Measurements from ENCODE around the gene SLC29A3. TPM values are rescaled to one million over a fixed set of nuclear protein-coding genes. Genes with fewer than 3 reads are reported as not detected.
A peak's percentile ranks its signal among the peaks of the same experiment; 100 is the strongest.

SLC29A3 gene
- total and polyA plus RNA-seq, 2 of the 8 experiments (the other 6 are each of a cell fraction or from before 2014, with no cell fraction given), result 14.0 to 24.6 TPM

GRCh38 chr10:71272056-71272771, 46.8 kb upstream of the SLC29A3 start:
- Histone ChIP-seq H3K4me1 (replicated peaks in 1 of 4; ENCODE audit: control insufficient read depth in 3 of 4, insufficient read depth in 4 of 4, low read length in 3 of 4) (peaks cover 4 to 33% (median 26%) of the 10 kb centered on the region in 4 experiments), H3K4me3 (ENCODE audit: extremely low read depth in 1 of 4, insufficient read depth in 2 of 4, low read depth in 3 of 4, low read length in 4 of 4) (no peak overlapping the region), H2AFZ (ENCODE audit: low read length) (no peak overlapping the region), H4K91ac (replicated peaks; ENCODE audit: insufficient read length, low read length) (no peak overlapping the region), H2BK15ac (ENCODE audit: low read length) (no peak overlapping the region), H3K27me3 (replicated peaks in 1 of 4; ENCODE audit: control insufficient read depth in 3 of 4, extremely low read depth in 1 of 4, insufficient read depth in 3 of 4, low read length in 3 of 4) (no peaks in the 10 kb centered on the region), H4K8ac (ENCODE audit: extremely low read depth, insufficient read depth, low read length) (no peak overlapping the region), H3K56ac (replicated peaks; ENCODE audit: insufficient read length, low read depth, low read length) (no peak overlapping the region), H3K79me1 (ENCODE audit: low read depth, low read length) (peaks cover 15% of the 10 kb centered on the region; the same call in 1 of the 2 replicates), H2BK5ac (ENCODE audit: low read depth, low read length) (no peak overlapping the region), H3K9ac (replicated peaks in 1 of 4; ENCODE audit: extremely low read depth in 1 of 4, low read depth in 3 of 4, low read length in 3 of 4) (no peak overlapping the region), H4K5ac (ENCODE audit: insufficient read length, low read depth, low read length) (no peak overlapping the region), H2BK20ac (ENCODE audit: low read length) (no peak overlapping the region), H3K9me3 (ENCODE audit: insufficient read depth in 2 of 2, low read depth in 1 of 2, low read length in 1 of 2) (no peaks in the 10 kb centered on the region), H3K23me2 (ENCODE audit: low read depth, low read length) (0 out of 2 replicates have a peak, but pooled peaks cover 2% of the 10 kb centered on the region), H3K4me2 (ENCODE audit: insufficient read depth in 1 of 2, low read depth in 2 of 2, low read length in 2 of 2) (no peak overlapping the region), H3K23ac (ENCODE audit: insufficient read length) (no peak overlapping the region), H3K27ac (ENCODE audit: low read depth, low read length) (no peak overlapping the region), H3K14ac (ENCODE audit: insufficient read length) (no peak overlapping the region), H3K36me3 (ENCODE audit: control insufficient read depth in 2 of 4, insufficient read depth in 4 of 4, low read length in 3 of 4) (no peaks in the 10 kb centered on the region; a peak in 1 of 8 replicates), H2BK120ac (replicated peaks; ENCODE audit: low read depth, low read length) (no peak overlapping the region), H3K79me2 (ENCODE audit: control insufficient read depth in 1 of 2, insufficient read depth in 2 of 2, low read length in 2 of 2) (peaks cover 0 to 24% of the 10 kb centered on the region in 2 experiments; a peak in 2 of 4 replicates), H4K20me1 (replicated peaks in 1 of 2; ENCODE audit: control insufficient read depth in 1 of 2, insufficient read depth in 2 of 2, low read length in 2 of 2) (peaks cover 1 to 2% of the 10 kb centered on the region in 2 experiments), H3K18ac (ENCODE audit: extremely low read depth, low read length) (no peak overlapping the region; the same call in 1 of the 2 replicates), H2BK12ac (ENCODE audit: low read depth, low read length) (0 out of 2 replicates have a peak overlapping the region, but pooled peaks have one; percentile 60), H3K4ac (replicated peaks; ENCODE audit: insufficient read length, low read depth, low read length) (no peak overlapping the region), H2AK5ac (ENCODE audit: low read depth, low read length) (peak overlapping the region; percentile 24; the same call in 1 of the 2 replicates)
- POLR2A ChIA-PET (ENCODE audit: partially characterized antibody), result no interaction called here
- WGBS, 2 experiments (ENCODE audit: extremely low coverage in 1 of 2, insufficient coverage in 1 of 2, insufficient read length in 1 of 2, insufficient replicate concordance in 2 of 2, low coverage in 1 of 2, low lambda C conversion rate in 2 of 2, missing lambda C conversion rate in 1 of 2), result 82% methylated on average over 15 of the region's 15 CpGs; no CpG with 5 or more reads in 1 of the 2 experiments
- FAIRE-seq, result no peak
- CTCF ChIA-PET (ENCODE audit: partially characterized antibody), result interaction anchor here (0.8 to 11.1 kb wide), 8 partner anchors 9 to 369 kb away, joined by 3 to 175 read pairs (median 12); partner anchors contain the start of gene UNC5B
- TF ChIP-seq, protein P1, sequence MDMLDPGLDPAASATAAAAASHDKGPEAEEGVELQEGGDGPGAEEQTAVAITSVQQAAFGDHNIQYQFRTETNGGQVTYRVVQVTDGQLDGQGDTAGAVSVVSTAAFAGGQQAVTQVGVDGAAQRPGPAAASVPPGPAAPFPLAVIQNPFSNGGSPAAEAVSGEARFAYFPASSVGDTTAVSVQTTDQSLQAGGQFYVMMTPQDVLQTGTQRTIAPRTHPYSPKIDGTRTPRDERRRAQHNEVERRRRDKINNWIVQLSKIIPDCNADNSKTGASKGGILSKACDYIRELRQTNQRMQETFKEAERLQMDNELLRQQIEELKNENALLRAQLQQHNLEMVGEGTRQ (IDR thresholded peaks at IDR 0.05; ENCODE audit: low read length), result no peak
- 0 out of 4 replicates have a peak, but pooled peaks of 1 of the 2 experiments have one; percentile 40 for TF ChIP-seq HDAC2 (IDR thresholded peaks at IDR 0.05; ENCODE audit: borderline replicate concordance in 1 of 2, low read depth in 2 of 2, low read length in 2 of 2)
- TF ChIP-seq KDM1A (IDR thresholded peaks at IDR 0.05; ENCODE audit: borderline replicate concordance, low read length), result peak; percentile 92
- no peak for TF ChIP-seq HDAC6 (IDR thresholded peaks at IDR 0.05; ENCODE audit: low read depth, low read length)
- no peak for TF ChIP-seq EGR1 (IDR thresholded peaks at IDR 0.05; ENCODE audit: borderline replicate concordance, low read depth, low read length)
- no peak for TF ChIP-seq CHD2 (IDR thresholded peaks at IDR 0.05; ENCODE audit: low read length)
- TF ChIP-seq SAP30 (IDR thresholded peaks at IDR 0.05; ENCODE audit: insufficient read depth, insufficient replicate concordance, low read length), result no peak
- DNase-seq (ENCODE audit: low read depth in 1 of 2, low spot score in 2 of 2), result no peak

Measured in H1 (cell line).